ENCODE data around the gene TEX14. TPM values are rescaled to one million over a fixed set of nuclear protein-coding genes. Genes with fewer than 3 reads are reported as not detected.

The TEX14 gene
- total RNA-seq, 1 experiment from 2014 or later = 0.31 TPM

- no peak for DNase-seq
- Histone ChIP-seq H3K79me2 (ENCODE audit: insufficient read depth, low read length) (no peaks in the 10 kb centered on the region), H2BK12ac (ENCODE audit: insufficient read length, low read depth, low read length) (no peak overlapping the region), H3K27me3 (ENCODE audit: insufficient read depth, low read length) (no peaks in the 10 kb centered on the region), H2AK5ac (ENCODE audit: insufficient read length, low read length) (no peak overlapping the region), H2AFZ (ENCODE audit: low read length) (no peak overlapping the region), H3K9me3 (ENCODE audit: control insufficient read depth, low read depth, low read length) (no peaks in the 10 kb centered on the region), H2BK120ac (ENCODE audit: low read depth, low read length, poor library complexity, severe bottlenecking) (no peak overlapping the region), H3K9ac (ENCODE audit: extremely low read depth, insufficient read length, low read length) (no peak overlapping the region), H4K5ac (ENCODE audit: insufficient read length, low read depth, low read length) (no peak overlapping the region), H3K56ac (ENCODE audit: insufficient read length, low read depth, low read length) (no peak overlapping the region), H3K4ac (ENCODE audit: low read depth, low read length) (no peak overlapping the region), H3T11ph (ENCODE audit: low read length) (no peak overlapping the region), H3K23me2 (ENCODE audit: insufficient read length, low read depth, low read length, poor library complexity, severe bottlenecking) (no peaks in the 10 kb centered on the region), H3K27ac (ENCODE audit: insufficient read length, low read depth, low read length) (no peak overlapping the region), H3K79me1 (ENCODE audit: insufficient read depth, low read depth, low read length, poor library complexity, severe bottlenecking) (no peaks in the 10 kb centered on the region), H3K23ac (ENCODE audit: insufficient read length, low read depth, low read length) (no peak overlapping the region), H3K14ac (ENCODE audit: insufficient read depth, low read length) (no peak overlapping the region), H2BK5ac (ENCODE audit: insufficient read length, low read length) (no peak overlapping the region), H2BK20ac (ENCODE audit: low read depth, low read length, poor library complexity, severe bottlenecking) (no peak overlapping the region), H4K91ac (ENCODE audit: insufficient read length, low read depth, low read length) (no peak overlapping the region), H2BK15ac (ENCODE audit: low read depth, low read length) (no peak overlapping the region), H3K18ac (ENCODE audit: insufficient read length, low read depth, low read length) (no peak overlapping the region), H4K20me1 (ENCODE audit: control insufficient read depth, insufficient read depth, insufficient read length) (no peaks in the 10 kb centered on the region), H3K4me1 (ENCODE audit: insufficient read depth, low read length) (no peaks in the 10 kb centered on the region), H4K8ac (replicated peaks; ENCODE audit: insufficient read length, low read depth, low read length) (no peak overlapping the region), H3K4me2 (ENCODE audit: insufficient read depth, insufficient read length, low read length) (no peak overlapping the region)
- Mint-ChIP-seq H3K27me3 (ENCODE audit: low read depth) (no peaks in the 10 kb centered on the region), H3K27ac (no peak overlapping the region), H3K4me1 (peaks cover 3 to 6% of the 10 kb centered on the region in 2 experiments; a peak in 1 of 4 replicates), H3K4me3 (no peak overlapping the region), H3K9me3 (no peaks in the 10 kb centered on the region), H3K36me3 (ENCODE audit: insufficient read depth in 1 of 3, low read depth in 3 of 3) (no peaks in the 10 kb centered on the region)
- no peak for TF ChIP-seq CTCF (conservative IDR thresholded peaks at IDR 0.05)
- WGBS (ENCODE audit: extremely low coverage, insufficient read length, low lambda C conversion rate) = no CpG with 5 or more reads among the region's 6 CpGs
Measured at GRCh38 chr17:58639681-58640080, 52.2 kb downstream of the TEX14 start.
